Measurements from ENCODE around the gene FRMPD4. TPM values are rescaled to one million over a fixed set of nuclear protein-coding genes. Genes with fewer than 3 reads are reported as not detected.

FRMPD4 gene
- total RNA-seq, 1 experiment from 2014 or later, result 0.24 TPM

DNA sequence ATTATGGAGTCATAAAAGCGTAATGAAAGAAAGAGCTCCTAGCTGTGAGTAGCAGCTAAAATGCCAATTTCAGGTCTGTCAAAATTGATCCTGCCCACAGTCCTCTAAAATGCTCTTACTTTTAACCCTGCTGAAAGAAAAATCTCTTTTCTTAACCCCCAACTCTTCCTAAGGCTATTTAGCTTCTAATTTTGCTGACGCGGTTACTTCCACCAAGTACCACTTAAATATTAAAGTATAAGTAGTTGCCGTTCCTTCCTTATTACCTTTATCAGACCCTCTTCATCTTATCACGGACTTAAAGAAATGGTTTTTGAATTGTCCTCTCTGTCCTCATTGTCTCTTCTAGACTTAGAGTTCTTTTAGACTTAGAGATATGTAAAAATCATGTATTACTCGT, 272.2 kb downstream of the FRMPD4 start:
- Histone ChIP-seq H3T11ph (ENCODE audit: low read length) (no peak overlapping the region), H2BK20ac (ENCODE audit: low read depth, low read length, poor library complexity, severe bottlenecking) (no peak overlapping the region), H2AK5ac (ENCODE audit: insufficient read length, low read length) (no peak overlapping the region), H3K18ac (ENCODE audit: insufficient read length, low read depth, low read length) (no peak overlapping the region), H3K56ac (ENCODE audit: insufficient read length, low read depth, low read length) (no peak overlapping the region), H3K14ac (ENCODE audit: insufficient read depth, low read length) (no peak overlapping the region), H3K79me2 (ENCODE audit: insufficient read depth, low read length) (no peaks in the 10 kb centered on the region), H2BK12ac (ENCODE audit: insufficient read length, low read depth, low read length) (no peak overlapping the region), H4K8ac (replicated peaks; ENCODE audit: insufficient read length, low read depth, low read length) (no peak overlapping the region), H4K20me1 (ENCODE audit: control insufficient read depth, insufficient read depth, insufficient read length) (no peaks in the 10 kb centered on the region), H2AFZ (ENCODE audit: low read length) (no peak overlapping the region), H3K79me1 (ENCODE audit: insufficient read depth, low read depth, low read length, poor library complexity, severe bottlenecking) (no peaks in the 10 kb centered on the region), H3K23ac (ENCODE audit: insufficient read length, low read depth, low read length) (no peak overlapping the region), H2BK5ac (ENCODE audit: insufficient read length, low read length) (no peak overlapping the region), H3K4me2 (ENCODE audit: insufficient read depth, insufficient read length, low read length) (no peak overlapping the region), H3K4me1 (ENCODE audit: insufficient read depth, low read length) (no peaks in the 10 kb centered on the region), H3K27ac (ENCODE audit: insufficient read length, low read depth, low read length) (no peak overlapping the region), H4K91ac (ENCODE audit: insufficient read length, low read depth, low read length) (no peak overlapping the region), H2BK15ac (ENCODE audit: low read depth, low read length) (no peak overlapping the region), H3K4ac (ENCODE audit: low read depth, low read length) (no peak overlapping the region), H4K5ac (ENCODE audit: insufficient read length, low read depth, low read length) (no peak overlapping the region), H3K23me2 (ENCODE audit: insufficient read length, low read depth, low read length, poor library complexity, severe bottlenecking) (no peaks in the 10 kb centered on the region), H3K27me3 (ENCODE audit: insufficient read depth, low read length) (no peaks in the 10 kb centered on the region), H3K9me3 (ENCODE audit: control insufficient read depth, low read depth, low read length) (peaks cover 6% of the 10 kb centered on the region), H2BK120ac (ENCODE audit: low read depth, low read length, poor library complexity, severe bottlenecking) (no peak overlapping the region), H3K9ac (ENCODE audit: extremely low read depth, insufficient read length, low read length) (no peak overlapping the region)
- H3K27me3 Mint-ChIP-seq (ENCODE audit: low read depth), result no peaks in the 10 kb centered on the region
- no CpG with 5 or more reads among the region's 6 CpGs for WGBS (ENCODE audit: extremely low coverage, insufficient read length, low lambda C conversion rate)
- no peak overlapping the region for H3K27ac Mint-ChIP-seq
- TF ChIP-seq, protein P1, sequence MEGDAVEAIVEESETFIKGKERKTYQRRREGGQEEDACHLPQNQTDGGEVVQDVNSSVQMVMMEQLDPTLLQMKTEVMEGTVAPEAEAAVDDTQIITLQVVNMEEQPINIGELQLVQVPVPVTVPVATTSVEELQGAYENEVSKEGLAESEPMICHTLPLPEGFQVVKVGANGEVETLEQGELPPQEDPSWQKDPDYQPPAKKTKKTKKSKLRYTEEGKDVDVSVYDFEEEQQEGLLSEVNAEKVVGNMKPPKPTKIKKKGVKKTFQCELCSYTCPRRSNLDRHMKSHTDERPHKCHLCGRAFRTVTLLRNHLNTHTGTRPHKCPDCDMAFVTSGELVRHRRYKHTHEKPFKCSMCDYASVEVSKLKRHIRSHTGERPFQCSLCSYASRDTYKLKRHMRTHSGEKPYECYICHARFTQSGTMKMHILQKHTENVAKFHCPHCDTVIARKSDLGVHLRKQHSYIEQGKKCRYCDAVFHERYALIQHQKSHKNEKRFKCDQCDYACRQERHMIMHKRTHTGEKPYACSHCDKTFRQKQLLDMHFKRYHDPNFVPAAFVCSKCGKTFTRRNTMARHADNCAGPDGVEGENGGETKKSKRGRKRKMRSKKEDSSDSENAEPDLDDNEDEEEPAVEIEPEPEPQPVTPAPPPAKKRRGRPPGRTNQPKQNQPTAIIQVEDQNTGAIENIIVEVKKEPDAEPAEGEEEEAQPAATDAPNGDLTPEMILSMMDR (conservative IDR thresholded peaks at IDR 0.05), result no peak
- H3K4me3 Mint-ChIP-seq, result no peak overlapping the region
- H3K4me1 Mint-ChIP-seq, result no peaks in the 10 kb centered on the region
- peaks cover 68 to 69% of the 10 kb centered on the region in 2 experiments for H3K9me3 Mint-ChIP-seq
- peaks cover 0 to 2% (median 0%) of the 10 kb centered on the region in 3 experiments; a peak in 1 of 7 replicates for H3K36me3 Mint-ChIP-seq (ENCODE audit: insufficient read depth in 1 of 3, low read depth in 3 of 3)
- DNase-seq, result no peak

Measured in H9 (cell line).